Measurements from ENCODE around the gene ARHGEF33. TPM values are rescaled to one million over a fixed set of nuclear protein-coding genes. Genes with fewer than 3 reads are reported as not detected.

Gene ARHGEF33
- polyA plus RNA-seq, 1 donor from 2014 or later: 1.5 TPM

DNA sequence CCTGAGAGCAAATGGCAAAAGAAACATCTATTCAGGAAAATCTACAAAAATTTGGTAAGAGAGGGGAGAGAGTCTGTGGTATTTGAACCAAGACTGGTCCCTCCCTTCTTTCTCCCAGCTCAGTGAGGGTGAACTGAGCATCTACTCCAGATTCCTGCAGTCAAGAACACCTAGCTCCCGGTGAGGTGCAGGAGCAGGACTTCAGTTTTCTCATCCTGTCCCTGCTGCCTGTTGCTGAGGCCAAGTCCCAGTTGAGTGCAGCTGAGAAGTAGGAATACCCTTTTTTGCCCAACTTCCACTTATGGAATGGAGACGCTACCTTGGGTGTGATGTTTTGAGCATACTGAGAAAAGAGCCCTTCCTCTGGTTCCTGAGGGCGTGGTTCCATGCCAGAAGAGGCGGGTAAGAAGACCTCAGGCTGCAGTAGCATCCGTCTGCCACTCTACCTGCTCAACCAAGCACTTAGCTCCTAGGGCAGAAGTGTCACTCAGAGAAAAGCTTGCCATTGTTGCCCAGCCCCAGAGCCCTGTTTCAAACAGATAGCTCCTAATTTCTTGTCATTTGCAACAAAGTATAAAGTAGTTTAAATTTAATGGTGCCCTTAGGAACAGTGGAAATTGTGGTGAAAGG lies 118.3 kb downstream of the ARHGEF33 start:
- no peaks in the 10 kb centered on the region for H4K20me1 ChIP-seq (ENCODE audit: insufficient read depth)
- H3K4me3 ChIP-seq (ENCODE audit: low read length): no peak overlapping the region
- H2AFZ ChIP-seq (ENCODE audit: low read depth, low read length): no peak overlapping the region
- H3K27ac ChIP-seq (ENCODE audit: low read length): no peak overlapping the region
- H3K9ac ChIP-seq (ENCODE audit: low read length): no peak overlapping the region
- H3K4me2 ChIP-seq (ENCODE audit: low read length): no peak overlapping the region
- H3K36me3 ChIP-seq (ENCODE audit: insufficient read depth, low read length): peaks cover 12% of the 10 kb centered on the region
- H3K79me2 ChIP-seq (replicated peaks; ENCODE audit: insufficient read depth, low read length): no peaks in the 10 kb centered on the region
- no peaks in the 10 kb centered on the region for H3K27me3 ChIP-seq (ENCODE audit: insufficient read depth, low read depth, low read length)
- no peaks in the 10 kb centered on the region for H3K9me3 ChIP-seq (ENCODE audit: low read length)
- TF ChIP-seq, protein P1, sequence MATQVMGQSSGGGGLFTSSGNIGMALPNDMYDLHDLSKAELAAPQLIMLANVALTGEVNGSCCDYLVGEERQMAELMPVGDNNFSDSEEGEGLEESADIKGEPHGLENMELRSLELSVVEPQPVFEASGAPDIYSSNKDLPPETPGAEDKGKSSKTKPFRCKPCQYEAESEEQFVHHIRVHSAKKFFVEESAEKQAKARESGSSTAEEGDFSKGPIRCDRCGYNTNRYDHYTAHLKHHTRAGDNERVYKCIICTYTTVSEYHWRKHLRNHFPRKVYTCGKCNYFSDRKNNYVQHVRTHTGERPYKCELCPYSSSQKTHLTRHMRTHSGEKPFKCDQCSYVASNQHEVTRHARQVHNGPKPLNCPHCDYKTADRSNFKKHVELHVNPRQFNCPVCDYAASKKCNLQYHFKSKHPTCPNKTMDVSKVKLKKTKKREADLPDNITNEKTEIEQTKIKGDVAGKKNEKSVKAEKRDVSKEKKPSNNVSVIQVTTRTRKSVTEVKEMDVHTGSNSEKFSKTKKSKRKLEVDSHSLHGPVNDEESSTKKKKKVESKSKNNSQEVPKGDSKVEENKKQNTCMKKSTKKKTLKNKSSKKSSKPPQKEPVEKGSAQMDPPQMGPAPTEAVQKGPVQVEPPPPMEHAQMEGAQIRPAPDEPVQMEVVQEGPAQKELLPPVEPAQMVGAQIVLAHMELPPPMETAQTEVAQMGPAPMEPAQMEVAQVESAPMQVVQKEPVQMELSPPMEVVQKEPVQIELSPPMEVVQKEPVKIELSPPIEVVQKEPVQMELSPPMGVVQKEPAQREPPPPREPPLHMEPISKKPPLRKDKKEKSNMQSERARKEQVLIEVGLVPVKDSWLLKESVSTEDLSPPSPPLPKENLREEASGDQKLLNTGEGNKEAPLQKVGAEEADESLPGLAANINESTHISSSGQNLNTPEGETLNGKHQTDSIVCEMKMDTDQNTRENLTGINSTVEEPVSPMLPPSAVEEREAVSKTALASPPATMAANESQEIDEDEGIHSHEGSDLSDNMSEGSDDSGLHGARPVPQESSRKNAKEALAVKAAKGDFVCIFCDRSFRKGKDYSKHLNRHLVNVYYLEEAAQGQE (IDR thresholded peaks at IDR 0.05; ENCODE audit: borderline replicate concordance): no peak
- TF ChIP-seq POLR2AphosphoS5 (IDR thresholded peaks at IDR 0.05): no peak
- H3K9me2 ChIP-seq (ENCODE audit: insufficient read depth, low read length): no peaks in the 10 kb centered on the region
- no peaks in the 10 kb centered on the region for H3F3A ChIP-seq (ENCODE audit: insufficient read depth, low read length, poor library complexity, severe bottlenecking)

DNA sequence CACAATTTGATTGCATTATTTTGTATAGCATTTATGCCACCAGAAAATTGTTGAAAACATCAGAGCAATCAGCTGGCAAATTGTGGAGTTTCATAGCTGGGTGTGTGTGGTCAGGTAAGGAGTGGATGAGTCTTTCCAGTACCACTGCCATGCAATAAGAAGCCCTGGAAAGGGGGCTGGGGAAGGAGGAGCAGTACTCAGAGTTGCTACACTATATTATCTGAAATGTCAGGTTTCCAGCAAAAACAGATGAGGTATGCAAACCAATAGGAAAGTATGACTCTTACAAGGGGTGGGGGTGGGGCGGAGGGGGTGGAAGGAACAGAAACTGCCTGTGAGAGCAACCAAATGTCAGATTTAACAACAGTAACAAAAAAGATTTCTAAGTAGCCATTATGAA lies 119.0 kb downstream of the ARHGEF33 start:
- no peak overlapping the region for H2AFZ ChIP-seq (ENCODE audit: low read depth, low read length)
- H3K79me2 ChIP-seq (replicated peaks; ENCODE audit: insufficient read depth, low read length): no peaks in the 10 kb centered on the region
- no peak overlapping the region for H3K27ac ChIP-seq (ENCODE audit: low read length)
- no peak overlapping the region for H3K4me2 ChIP-seq (ENCODE audit: low read length)
- no peaks in the 10 kb centered on the region for H3K9me2 ChIP-seq (ENCODE audit: insufficient read depth, low read length)
- H3F3A ChIP-seq (ENCODE audit: insufficient read depth, low read length, poor library complexity, severe bottlenecking): no peaks in the 10 kb centered on the region
- H3K9ac ChIP-seq (ENCODE audit: low read length): no peak overlapping the region
- H3K4me3 ChIP-seq (ENCODE audit: low read length): no peak overlapping the region
- peaks cover 16% of the 10 kb centered on the region for H3K36me3 ChIP-seq (ENCODE audit: insufficient read depth, low read length)
- H3K27me3 ChIP-seq (ENCODE audit: insufficient read depth, low read depth, low read length): no peaks in the 10 kb centered on the region
- H3K9me3 ChIP-seq (ENCODE audit: low read length): no peaks in the 10 kb centered on the region
- TF ChIP-seq EP300 (conservative IDR thresholded peaks at IDR 0.05; ENCODE audit: poor library complexity, severe bottlenecking): no peak
- H4K20me1 ChIP-seq (ENCODE audit: insufficient read depth): no peaks in the 10 kb centered on the region

DNA sequence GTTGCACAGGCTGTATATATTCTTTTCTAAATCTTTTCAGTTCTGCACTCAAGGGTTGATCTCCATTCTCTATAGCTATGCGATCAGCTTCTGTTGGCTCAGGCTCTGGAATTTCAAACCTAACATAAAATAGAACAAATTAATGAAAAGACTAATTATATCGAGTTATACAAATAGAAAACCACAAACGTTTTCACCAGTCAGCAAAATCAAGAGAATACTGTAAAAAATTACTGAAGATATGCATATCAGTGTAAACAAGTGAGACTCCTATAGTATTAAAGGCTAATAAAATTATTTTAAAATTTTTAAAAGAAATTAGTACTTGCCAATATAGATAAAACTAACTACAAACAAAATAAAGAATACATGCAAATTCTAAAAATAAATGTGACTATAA lies 124.2 kb downstream of the ARHGEF33 start:
- Histone ChIP-seq H2AFZ (ENCODE audit: low read depth, low read length) (no peak overlapping the region), H3K27ac (ENCODE audit: low read length) (no peak overlapping the region), H3K9me3 (ENCODE audit: low read length) (no peaks in the 10 kb centered on the region), H3K27me3 (ENCODE audit: insufficient read depth, low read depth, low read length) (no peaks in the 10 kb centered on the region), H3K79me2 (replicated peaks; ENCODE audit: insufficient read depth, low read length) (no peaks in the 10 kb centered on the region), H3K4me2 (ENCODE audit: low read length) (no peak overlapping the region), H3K9ac (ENCODE audit: low read length) (no peak overlapping the region), H4K20me1 (ENCODE audit: insufficient read depth) (no peaks in the 10 kb centered on the region), H3K36me3 (ENCODE audit: insufficient read depth, low read length) (peaks cover 16% of the 10 kb centered on the region), H3F3A (ENCODE audit: insufficient read depth, low read length, poor library complexity, severe bottlenecking) (no peaks in the 10 kb centered on the region), H3K4me3 (ENCODE audit: low read length) (no peak overlapping the region), H3K9me2 (ENCODE audit: insufficient read depth, low read length) (no peaks in the 10 kb centered on the region)
- TF ChIP-seq, protein P1 (IDR thresholded peaks at IDR 0.05; ENCODE audit: borderline replicate concordance): no peak
- TF ChIP-seq POLR2AphosphoS5 (IDR thresholded peaks at IDR 0.05) (no peak), TAF1 (IDR thresholded peaks at IDR 0.05; ENCODE audit: low read depth) (no peak), RAD21 (conservative IDR thresholded peaks at IDR 0.05) (no peak), SMC3 (conservative IDR thresholded peaks at IDR 0.05; ENCODE audit: poor library complexity) (no peak), EP300 (conservative IDR thresholded peaks at IDR 0.05; ENCODE audit: poor library complexity, severe bottlenecking) (no peak), EZH2 (IDR thresholded peaks at IDR 0.05; ENCODE audit: borderline replicate concordance, insufficient read depth, low read length, poor library complexity, severe bottlenecking) (no peak), MXI1 (conservative IDR thresholded peaks at IDR 0.05; ENCODE audit: poor library complexity, severe bottlenecking) (no peak)
- TF ChIP-seq, protein P2, sequence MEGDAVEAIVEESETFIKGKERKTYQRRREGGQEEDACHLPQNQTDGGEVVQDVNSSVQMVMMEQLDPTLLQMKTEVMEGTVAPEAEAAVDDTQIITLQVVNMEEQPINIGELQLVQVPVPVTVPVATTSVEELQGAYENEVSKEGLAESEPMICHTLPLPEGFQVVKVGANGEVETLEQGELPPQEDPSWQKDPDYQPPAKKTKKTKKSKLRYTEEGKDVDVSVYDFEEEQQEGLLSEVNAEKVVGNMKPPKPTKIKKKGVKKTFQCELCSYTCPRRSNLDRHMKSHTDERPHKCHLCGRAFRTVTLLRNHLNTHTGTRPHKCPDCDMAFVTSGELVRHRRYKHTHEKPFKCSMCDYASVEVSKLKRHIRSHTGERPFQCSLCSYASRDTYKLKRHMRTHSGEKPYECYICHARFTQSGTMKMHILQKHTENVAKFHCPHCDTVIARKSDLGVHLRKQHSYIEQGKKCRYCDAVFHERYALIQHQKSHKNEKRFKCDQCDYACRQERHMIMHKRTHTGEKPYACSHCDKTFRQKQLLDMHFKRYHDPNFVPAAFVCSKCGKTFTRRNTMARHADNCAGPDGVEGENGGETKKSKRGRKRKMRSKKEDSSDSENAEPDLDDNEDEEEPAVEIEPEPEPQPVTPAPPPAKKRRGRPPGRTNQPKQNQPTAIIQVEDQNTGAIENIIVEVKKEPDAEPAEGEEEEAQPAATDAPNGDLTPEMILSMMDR (IDR thresholded peaks at IDR 0.05; ENCODE audit: poor library complexity, severe bottlenecking): no peak
